ENCODE results near the gene MCUR1. TPM values are rescaled to one million over a fixed set of nuclear protein-coding genes. Genes with fewer than 3 reads are reported as not detected.
"Not testable (repeated sequence)": the region's sequence is repeated elsewhere in the genome, so short reads cannot be mapped to it uniquely, and the experiment has no call there.

Gene MCUR1
- 12.2 TPM for polyA plus RNA-seq (2013, experiment 1 of 2)
- polyA plus RNA-seq (2013, experiment 2 of 2) = 12.3 TPM

- Histone ChIP-seq H3K4me2 (ENCODE audit: low read length, poor library complexity, severe bottlenecking) (peak within 1 kb of the TSS; percentile 86), H2AFZ (ENCODE audit: low read depth, low read length) (peak within 1 kb of the TSS; percentile 94), H2BK12ac (ENCODE audit: low read length in 2 of 2) (peak within 1 kb of the TSS; percentile 39 to 72), H3K4me3 (ENCODE audit: insufficient read depth in 1 of 2, low read depth in 1 of 2, low read length in 2 of 2) (peak within 1 kb of the TSS; percentile 86 to 91), H4K8ac (ENCODE audit: low read length) (peak within 1 kb of the TSS; percentile 93), H3K23ac (ENCODE audit: low read length in 2 of 2) (peak within 1 kb of the TSS; percentile 98 to 99), H3K27me3 (ENCODE audit: control insufficient read depth in 1 of 2, insufficient read depth in 1 of 2, low read length in 2 of 2) (no peaks in the 10 kb centered on the region), H3K79me1 (replicated peaks; ENCODE audit: low read length, poor library complexity, severe bottlenecking) (peaks cover 17% of the 10 kb centered on the region), H3K4ac (ENCODE audit: low read depth in 1 of 2, low read length in 2 of 2) (peak within 1 kb of the TSS; percentile 87 to 91), H3K4me1 (ENCODE audit: control insufficient read depth, insufficient read depth, low read depth, low read length) (no peaks in the 10 kb centered on the region), H2BK5ac (ENCODE audit: low read depth, low read length, poor library complexity, severe bottlenecking) (peak within 1 kb of the TSS; percentile 79), H2BK120ac (ENCODE audit: low read depth, low read length) (peak within 1 kb of the TSS; percentile 95), H3K27ac (ENCODE audit: low read length, poor library complexity, severe bottlenecking) (peak within 1 kb of the TSS; percentile 85), H3K9me3 (ENCODE audit: control insufficient read depth, low read length) (no peaks in the 10 kb centered on the region), H3K14ac (ENCODE audit: low read length in 2 of 2) (peak within 1 kb of the TSS in 1 of 2 experiments; percentile 88), H4K91ac (ENCODE audit: low read length) (peak within 1 kb of the TSS; percentile 90), H3K18ac (ENCODE audit: low read depth in 1 of 2, low read length in 2 of 2) (peak within 1 kb of the TSS; percentile 98), H2BK15ac (ENCODE audit: low read depth, poor library complexity, severe bottlenecking) (peak within 1 kb of the TSS; percentile 99), H3K36me3 (ENCODE audit: control insufficient read depth in 1 of 2, insufficient read depth in 2 of 2, low read depth in 1 of 2, low read length in 2 of 2) (no peaks in the 10 kb centered on the region), H2AK5ac (ENCODE audit: low read length, severe bottlenecking) (no peak within 1 kb of the TSS), H3K9ac (ENCODE audit: low read length) (peak within 1 kb of the TSS; percentile 91)
- peak; percentile 87 for DNase-seq
- under 1% methylated on average over 65 of the region's 81 CpGs for WGBS
Measured at GRCh38 chr6:13814176-13814937, at the start of gene MCUR1. Gene MCUR1, minus strand, starts transcription at chr6:13814557. Its CDS starts 128 bp downstream, at chr6:13814429.

- no peak overlapping the region for H4K8ac ChIP-seq (ENCODE audit: low read length)
- no peak overlapping the region for H3K23ac ChIP-seq (ENCODE audit: low read length in 2 of 2)
- H3K4ac ChIP-seq (ENCODE audit: low read depth in 1 of 2, low read length in 2 of 2) = no peak overlapping the region
- no peak overlapping the region for H3K18ac ChIP-seq (ENCODE audit: low read depth in 1 of 2, low read length in 2 of 2)
- WGBS = 35% methylated on average over 2 of the region's 2 CpGs
- peaks cover 0 to 14% of the 10 kb centered on the region in 2 experiments for H3K27me3 ChIP-seq (ENCODE audit: control insufficient read depth in 1 of 2, insufficient read depth in 1 of 2, low read length in 2 of 2)
- H2BK5ac ChIP-seq (ENCODE audit: low read depth, low read length, poor library complexity, severe bottlenecking) = no peak overlapping the region
- no peak overlapping the region for H3K4me3 ChIP-seq (ENCODE audit: insufficient read depth in 1 of 2, low read depth in 1 of 2, low read length in 2 of 2)
- H2AFZ ChIP-seq (ENCODE audit: low read depth, low read length) = no peak overlapping the region
- H3K36me3 ChIP-seq (ENCODE audit: control insufficient read depth in 1 of 2, insufficient read depth in 2 of 2, low read depth in 1 of 2, low read length in 2 of 2) = no peaks in the 10 kb centered on the region
- H3K14ac ChIP-seq (ENCODE audit: low read length in 2 of 2) = no peak overlapping the region
- H3K27ac ChIP-seq (ENCODE audit: low read length, poor library complexity, severe bottlenecking) = no peak overlapping the region
- no peak overlapping the region for H2AK5ac ChIP-seq (ENCODE audit: low read length, severe bottlenecking)
- no peak overlapping the region for H3K9ac ChIP-seq (ENCODE audit: low read length)
- no peaks in the 10 kb centered on the region for H3K4me1 ChIP-seq (ENCODE audit: control insufficient read depth, insufficient read depth, low read depth, low read length)
- no peak overlapping the region for H2BK120ac ChIP-seq (ENCODE audit: low read depth, low read length)
- no peak overlapping the region for H4K91ac ChIP-seq (ENCODE audit: low read length)
- H3K9me3 ChIP-seq (ENCODE audit: control insufficient read depth, low read length) = no peaks in the 10 kb centered on the region
- no peak overlapping the region for H2BK12ac ChIP-seq (ENCODE audit: low read length in 2 of 2)
- H2BK15ac ChIP-seq (ENCODE audit: low read depth, poor library complexity, severe bottlenecking) = no peak overlapping the region
- DNase-seq = no peak
- no peaks in the 10 kb centered on the region for H3K79me1 ChIP-seq (replicated peaks; ENCODE audit: low read length, poor library complexity, severe bottlenecking)
- H3K4me2 ChIP-seq (ENCODE audit: low read length, poor library complexity, severe bottlenecking) = no peak overlapping the region
Measured at GRCh38 chr6:13863699-13864155, 49.4 kb upstream of the MCUR1 start.

- H4K91ac ChIP-seq (ENCODE audit: low read length); H3K18ac ChIP-seq (ENCODE audit: low read depth in 1 of 2, low read length in 2 of 2); H2BK5ac ChIP-seq (ENCODE audit: low read depth, low read length, poor library complexity, severe bottlenecking); H2BK15ac ChIP-seq (ENCODE audit: low read depth, poor library complexity, severe bottlenecking); H3K9ac ChIP-seq (ENCODE audit: low read length); H4K8ac ChIP-seq (ENCODE audit: low read length); H2AFZ ChIP-seq (ENCODE audit: low read depth, low read length); H3K79me1 ChIP-seq (replicated peaks; ENCODE audit: low read length, poor library complexity, severe bottlenecking); H3K36me3 ChIP-seq (ENCODE audit: control insufficient read depth in 1 of 2, insufficient read depth in 2 of 2, low read depth in 1 of 2, low read length in 2 of 2); H3K4me2 ChIP-seq (ENCODE audit: low read length, poor library complexity, severe bottlenecking); H3K4me1 ChIP-seq (ENCODE audit: control insufficient read depth, insufficient read depth, low read depth, low read length); H2BK12ac ChIP-seq (ENCODE audit: low read length in 2 of 2); H3K23ac ChIP-seq (ENCODE audit: low read length in 2 of 2); H3K14ac ChIP-seq (ENCODE audit: low read length in 2 of 2); H2AK5ac ChIP-seq (ENCODE audit: low read length, severe bottlenecking); H3K27ac ChIP-seq (ENCODE audit: low read length, poor library complexity, severe bottlenecking); H3K4ac ChIP-seq (ENCODE audit: low read depth in 1 of 2, low read length in 2 of 2); H2BK120ac ChIP-seq (ENCODE audit: low read depth, low read length); H3K9me3 ChIP-seq (ENCODE audit: control insufficient read depth, low read length); H3K4me3 ChIP-seq (ENCODE audit: insufficient read depth in 1 of 2, low read depth in 1 of 2, low read length in 2 of 2); DNase-seq: not testable (repeated sequence)
- H3K27me3 ChIP-seq (ENCODE audit: control insufficient read depth in 1 of 2, insufficient read depth in 1 of 2, low read length in 2 of 2) = peaks cover 0 to 11% of the 10 kb centered on the region in 2 experiments
- 100% methylated on average over 2 of the region's 3 CpGs for WGBS
Measured at GRCh38 chr6:13860556-13861185, 46.3 kb upstream of the MCUR1 start.

GRCh38 chr6:13859871-13860555 is 45.7 kb upstream of the MCUR1 start:
- WGBS = 85% methylated on average over 58 of the region's 66 CpGs
- no peak for DNase-seq
- Histone ChIP-seq H4K91ac (ENCODE audit: low read length) (no peak overlapping the region), H3K4me1 (ENCODE audit: control insufficient read depth, insufficient read depth, low read depth, low read length) (no peaks in the 10 kb centered on the region), H3K18ac (ENCODE audit: low read depth in 1 of 2, low read length in 2 of 2) (no peak overlapping the region), H3K9me3 (ENCODE audit: control insufficient read depth, low read length) (no peaks in the 10 kb centered on the region), H3K36me3 (ENCODE audit: control insufficient read depth in 1 of 2, insufficient read depth in 2 of 2, low read depth in 1 of 2, low read length in 2 of 2) (no peaks in the 10 kb centered on the region), H2BK5ac (ENCODE audit: low read depth, low read length, poor library complexity, severe bottlenecking) (no peak overlapping the region), H2BK120ac (ENCODE audit: low read depth, low read length) (no peak overlapping the region), H3K9ac (ENCODE audit: low read length) (peak overlapping the region; percentile 56), H2AK5ac (ENCODE audit: low read length, severe bottlenecking) (no peak overlapping the region), H2BK12ac (ENCODE audit: low read length in 2 of 2) (no peak overlapping the region), H3K79me1 (replicated peaks; ENCODE audit: low read length, poor library complexity, severe bottlenecking) (no peaks in the 10 kb centered on the region), H3K27ac (ENCODE audit: low read length, poor library complexity, severe bottlenecking) (no peak overlapping the region), H3K4me3 (ENCODE audit: insufficient read depth in 1 of 2, low read depth in 1 of 2, low read length in 2 of 2) (peak overlapping the region in 1 of 2 experiments; percentile 68), H4K8ac (ENCODE audit: low read length) (no peak overlapping the region), H3K27me3 (ENCODE audit: control insufficient read depth in 1 of 2, insufficient read depth in 1 of 2, low read length in 2 of 2) (peaks cover 0 to 11% of the 10 kb centered on the region in 2 experiments), H2BK15ac (ENCODE audit: low read depth, poor library complexity, severe bottlenecking) (no peak overlapping the region), H3K4ac (ENCODE audit: low read depth in 1 of 2, low read length in 2 of 2) (no peak overlapping the region), H3K23ac (ENCODE audit: low read length in 2 of 2) (no peak overlapping the region), H2AFZ (ENCODE audit: low read depth, low read length) (no peak overlapping the region), H3K4me2 (ENCODE audit: low read length, poor library complexity, severe bottlenecking) (no peak overlapping the region), H3K14ac (ENCODE audit: low read length in 2 of 2) (no peak overlapping the region)

All from mesenchymal stem cell (in vitro differentiated cells and primary cell).